Mesothelial cell of epicardium (in vitro differentiated cells): ENCODE data around the gene TMEM238L. TPM values are rescaled to one million over a fixed set of nuclear protein-coding genes. Genes with fewer than 3 reads are reported as not detected.

Source experiments
- DNase-seq, 2 experiments: peaks; one replicate each; pipeline ENCODE4 v3.0.0; 2021; ENCODE audit warnings: low spot score in 2 of 2; ENCODE audit not compliant: unreplicated experiment in 2 of 2
- H3K27ac Mint-ChIP-seq: 2 replicates; pipeline ENCODE4 v1.8.0; 2021; ENCODE audit warnings: mixed read lengths
- H3K27me3 Mint-ChIP-seq: 2 replicates; pipeline ENCODE4 v1.8.0; 2021; ENCODE audit warnings: low read depth, mixed read lengths
- H3K36me3 Mint-ChIP-seq: 2 replicates; pipeline ENCODE4 v1.8.0; 2021; ENCODE audit warnings: mixed read lengths
- H3K4me1 Mint-ChIP-seq: 2 replicates; pipeline ENCODE4 v1.8.0; 2021; ENCODE audit warnings: mixed read lengths
- H3K4me3 Mint-ChIP-seq: 2 replicates; pipeline ENCODE4 v1.8.0; 2021; ENCODE audit warnings: mild to moderate bottlenecking, moderate library complexity, mixed read lengths
- H3K9me3 Mint-ChIP-seq: 2 replicates; pipeline ENCODE4 v1.8.0; 2021; ENCODE audit warnings: mixed read lengths
- CTCF ChIP-seq: fragments of 200-600 bp; sonication (generic); IDR thresholded peaks from one replicate; pipeline ENCODE4 v1.5.0; 2021; ENCODE audit warnings: antibody characterized with exemption; ENCODE audit not compliant: unreplicated experiment
- total RNA-seq: library from RNA; stranded (reverse); gene quantifications from 3 replicates; pipeline ENCODE4 v1.2.1, GENCODE V29; 2021

TMEM238L gene
- total RNA-seq, 1 donor from 2014 or later, result not detected

GRCh38 chr17:10838682-10839081 lies 34.8 kb upstream of the TMEM238L start:
- no peak for DNase-seq
- no peak for TF ChIP-seq CTCF
- H3K27ac Mint-ChIP-seq, result no peak overlapping the region
- peaks cover 21% of the 10 kb centered on the region for H3K27me3 Mint-ChIP-seq
- H3K9me3 Mint-ChIP-seq, result no peaks in the 10 kb centered on the region
- H3K4me3 Mint-ChIP-seq, result no peak overlapping the region
- peaks cover 5% of the 10 kb centered on the region for H3K4me1 Mint-ChIP-seq
- no peaks in the 10 kb centered on the region for H3K36me3 Mint-ChIP-seq

- no peaks in the 10 kb centered on the region for H3K9me3 Mint-ChIP-seq
- peaks cover 17% of the 10 kb centered on the region for H3K27me3 Mint-ChIP-seq
- no peak within 1 kb of the TSS for H3K4me3 Mint-ChIP-seq
- no peak for TF ChIP-seq CTCF
- DNase-seq, result no peak
- H3K27ac Mint-ChIP-seq, result no peak within 1 kb of the TSS
- no peaks in the 10 kb centered on the region for H3K36me3 Mint-ChIP-seq
- no peaks in the 10 kb centered on the region for H3K4me1 Mint-ChIP-seq
Measured at GRCh38 chr17:10837921-10838320, 34.0 kb upstream of the TMEM238L start, which contains the start of gene PIRT. PIRT (minus strand) TSS chr17:10838087; CDS start chr17:10825645, 12,442 bp downstream.

- TF ChIP-seq CTCF, result no peak
- Mint-ChIP-seq H3K27me3 (peaks cover 10% of the 10 kb centered on the region), H3K36me3 (no peaks in the 10 kb centered on the region), H3K4me3 (no peak overlapping the region), H3K9me3 (no peaks in the 10 kb centered on the region), H3K27ac (no peak overlapping the region), H3K4me1 (no peaks in the 10 kb centered on the region)
- DNase-seq, result no peak
Measured at GRCh38 chr17:10836966-10837590, 33.2 kb upstream of the TMEM238L start.

- Mint-ChIP-seq H3K36me3 (no peaks in the 10 kb centered on the region), H3K4me1 (no peaks in the 10 kb centered on the region), H3K9me3 (no peaks in the 10 kb centered on the region), H3K27ac (no peak overlapping the region), H3K4me3 (no peak overlapping the region), H3K27me3 (peaks cover 10% of the 10 kb centered on the region)
- TF ChIP-seq CTCF, result no peak
- no peak for DNase-seq
Measured at GRCh38 chr17:10836145-10836544, 32.2 kb upstream of the TMEM238L start.

- no peaks in the 10 kb centered on the region for H3K36me3 Mint-ChIP-seq
- no peak for TF ChIP-seq CTCF
- DNase-seq, result no peak
- H3K9me3 Mint-ChIP-seq, result no peaks in the 10 kb centered on the region
- H3K27ac Mint-ChIP-seq, result no peak overlapping the region
- peaks cover 18% of the 10 kb centered on the region for H3K27me3 Mint-ChIP-seq
- H3K4me1 Mint-ChIP-seq, result no peaks in the 10 kb centered on the region
- no peak overlapping the region for H3K4me3 Mint-ChIP-seq
Measured at GRCh38 chr17:10831696-10832095, 27.8 kb upstream of the TMEM238L start.
